GM11168 (cell line): ENCODE results near the gene SNX32.

Experiments used
- in situ Hi-C: fragments of 300-500 bp; cut with MboI; formaldehyde crosslinking; loops from one replicate; pipeline ENCODE4 v1.12.0; 2022; ENCODE audit warnings: low sequenced_read_pairs; ENCODE audit not compliant: unreplicated experiment

The SNX32 gene

GRCh38 chr11:65864706-65865471, 31.1 kb downstream of the SNX32 start:
- in situ Hi-C loops, result no loop called here

- in situ Hi-C loops, result no loop called here
Measured at GRCh38 chr11:65865550-65866172, 31.9 kb downstream of the SNX32 start.

- in situ Hi-C loops, result no loop called here
Measured at GRCh38 chr11:65866509-65867283, 32.9 kb downstream of the SNX32 start.

GRCh38 chr11:65867284-65868071, 33.7 kb downstream of the SNX32 start:
- in situ Hi-C loops, result no loop called here

GRCh38 chr11:65868076-65868667, 34.4 kb downstream of the SNX32 start:
- in situ Hi-C loops, result no loop called here

- in situ Hi-C loops, result no loop called here
Measured at GRCh38 chr11:65868907-65869306, 35.1 kb downstream of the SNX32 start.

- in situ Hi-C loops, result no loop called here
Measured at GRCh38 chr11:65869643-65870306, 36.0 kb downstream of the SNX32 start.

GRCh38 chr11:65870307-65870658, 36.5 kb downstream of the SNX32 start:
- in situ Hi-C loops, result no loop called here

GRCh38 chr11:65870706-65871681, 37.2 kb downstream of the SNX32 start:
- in situ Hi-C loops, result no loop called here

- in situ Hi-C loops, result no loop called here
Measured at GRCh38 chr11:65871811-65872548, 38.2 kb downstream of the SNX32 start.

GRCh38 chr11:65872586-65873317, 39.0 kb downstream of the SNX32 start, which contains the start of gene EFEMP2:
Gene EFEMP2, minus strand, starts transcription at chr11:65872800. Its CDS starts 446 bp downstream, at chr11:65872354.
- in situ Hi-C loops, result no loop called here

GRCh38 chr11:65873318-65874156, 39.8 kb downstream of the SNX32 start:
- in situ Hi-C loops, result no loop called here

GRCh38 chr11:65879617-65880016, 45.9 kb downstream of the SNX32 start, which contains the start of gene CTSW:
Gene CTSW, plus strand, starts transcription at chr11:65879837. Its CDS starts 18 bp downstream, at chr11:65879855.
- in situ Hi-C loops, result loop anchor here (5.0 kb wide), 1 partner anchor 113 kb away; no protein-coding TSS in a partner anchor

GRCh38 chr11:65880027-65880426, 46.3 kb downstream of the SNX32 start:
- in situ Hi-C loops, result loop anchor here (5.0 kb wide), 1 partner anchor 112 kb away; no protein-coding TSS in a partner anchor

GRCh38 chr11:65880844-65881421, 47.2 kb downstream of the SNX32 start:
- in situ Hi-C loops, result loop anchor here (5.0 kb wide), 1 partner anchor 111 kb away; no protein-coding TSS in a partner anchor
